ENCODE measurements around the gene SNAPC2. TPM values are rescaled to one million over a fixed set of nuclear protein-coding genes. Genes with fewer than 3 reads are reported as not detected.

SNAPC2 gene
- polyA plus RNA-seq: 19.0 TPM

- H3K4me1 Mint-ChIP-seq: peaks cover 14 to 24% (median 15%) of the 10 kb centered on the region in 3 donors
- H3K27me3 Mint-ChIP-seq: peaks cover 25% of the 10 kb centered on the region
- peak within 1 kb of the TSS; percentile 82 to 96 (median 94) for H3K4me3 Mint-ChIP-seq
- peak within 1 kb of the TSS; percentile 90 to 94 (median 94) for H3K27ac Mint-ChIP-seq
- H3K36me3 Mint-ChIP-seq: peaks cover 2% of the 10 kb centered on the region
- peaks cover 0 to 2% (median 0%) of the 10 kb centered on the region in 3 donors for H3K9me3 Mint-ChIP-seq
These were observed at the start of gene SNAPC2 for GRCh38 chr19:7919610-7920518. SNAPC2 (plus strand) TSS chr19:7920338; CDS start chr19:7920367, 29 bp downstream.

GRCh38 chr19:7870571-7871436 lies 49.3 kb upstream of the SNAPC2 start:
- H3K4me1 Mint-ChIP-seq: peaks cover 8 to 17% (median 10%) of the 10 kb centered on the region in 3 donors
- H3K27me3 Mint-ChIP-seq: peaks cover 22% of the 10 kb centered on the region
- H3K27ac Mint-ChIP-seq: peak overlapping the region in 1 of 3 donors; percentile 7
- peaks cover 0 to 4% (median 0%) of the 10 kb centered on the region in 3 donors for H3K9me3 Mint-ChIP-seq
- peak overlapping the region in 3 of 4 donors; percentile 34 to 85 (median 35) for H3K4me3 Mint-ChIP-seq
- H3K36me3 Mint-ChIP-seq: no peaks in the 10 kb centered on the region

- Mint-ChIP-seq H3K27me3 (peaks cover 22% of the 10 kb centered on the region), H3K27ac (peak overlapping the region in 2 of 3 donors; percentile 7 to 53), H3K9me3 (peaks cover 0 to 4% (median 0%) of the 10 kb centered on the region in 3 donors), H3K4me1 (peaks cover 8 to 17% (median 10%) of the 10 kb centered on the region in 3 donors), H3K36me3 (no peaks in the 10 kb centered on the region), H3K4me3 (peak overlapping the region; percentile 12 to 86 (median 56))
These were observed 48.5 kb upstream of the SNAPC2 start for GRCh38 chr19:7871437-7872305.

- Mint-ChIP-seq H3K36me3 (no peaks in the 10 kb centered on the region), H3K27me3 (peaks cover 20% of the 10 kb centered on the region), H3K27ac (peak overlapping the region in 2 of 3 donors; percentile 7 to 53), H3K4me1 (peaks cover 8 to 17% (median 10%) of the 10 kb centered on the region in 3 donors), H3K9me3 (peaks cover 0 to 4% (median 0%) of the 10 kb centered on the region in 3 donors), H3K4me3 (peak overlapping the region in 3 of 4 donors; percentile 34 to 86 (median 67))
These were observed 47.6 kb upstream of the SNAPC2 start for GRCh38 chr19:7872306-7873204.

- Mint-ChIP-seq H3K36me3 (no peaks in the 10 kb centered on the region), H3K4me3 (peak overlapping the region in 3 of 4 donors; percentile 48 to 75 (median 74)), H3K27me3 (peaks cover 18% of the 10 kb centered on the region), H3K9me3 (peaks cover 0 to 4% (median 0%) of the 10 kb centered on the region in 3 donors), H3K27ac (no peak overlapping the region), H3K4me1 (peaks cover 8 to 14% (median 10%) of the 10 kb centered on the region in 3 donors)
These were observed 46.6 kb upstream of the SNAPC2 start for GRCh38 chr19:7873304-7874075.

- H3K4me1 Mint-ChIP-seq: peaks cover 8 to 14% (median 10%) of the 10 kb centered on the region in 3 donors
- peaks cover 18% of the 10 kb centered on the region for H3K27me3 Mint-ChIP-seq
- H3K27ac Mint-ChIP-seq: no peak within 1 kb of the TSS
- no peaks in the 10 kb centered on the region for H3K36me3 Mint-ChIP-seq
- peak within 1 kb of the TSS in 3 of 4 donors; percentile 48 to 75 (median 75) for H3K4me3 Mint-ChIP-seq
- H3K9me3 Mint-ChIP-seq: peaks cover 0 to 4% (median 0%) of the 10 kb centered on the region in 3 donors
These were observed 45.9 kb upstream of the SNAPC2 start, which contains the start of gene PRR36 for GRCh38 chr19:7874076-7874896. PRR36 (minus strand) TSS chr19:7874390; CDS start chr19:7873689, 701 bp downstream.

- no peak overlapping the region for H3K27ac Mint-ChIP-seq
- H3K4me1 Mint-ChIP-seq: peaks cover 8 to 14% (median 10%) of the 10 kb centered on the region in 3 donors
These were observed 45.3 kb upstream of the SNAPC2 start for GRCh38 chr19:7874897-7875273.

GRCh38 chr19:7877249-7877836 lies 42.8 kb upstream of the SNAPC2 start:
- Mint-ChIP-seq H3K4me1 (peaks cover 0 to 5% (median 2%) of the 10 kb centered on the region in 3 donors), H3K9me3 (no peaks in the 10 kb centered on the region), H3K4me3 (no peak overlapping the region), H3K27ac (peak overlapping the region in 1 of 3 donors; percentile 46), H3K27me3 (peaks cover 10% of the 10 kb centered on the region), H3K36me3 (no peaks in the 10 kb centered on the region)

More at GRCh38 chr19:7874897-7875273, 45.3 kb upstream of the SNAPC2 start:
- no peaks in the 10 kb centered on the region for H3K36me3 Mint-ChIP-seq
- H3K27me3 Mint-ChIP-seq: peaks cover 18% of the 10 kb centered on the region
- H3K9me3 Mint-ChIP-seq: peaks cover 0 to 4% (median 0%) of the 10 kb centered on the region in 3 donors
- peak overlapping the region in 1 of 4 donors; percentile 75 for H3K4me3 Mint-ChIP-seq

GRCh38 chr19:7879111-7879807 lies 40.9 kb upstream of the SNAPC2 start:
- no peaks in the 10 kb centered on the region for H3K9me3 Mint-ChIP-seq
- H3K27ac Mint-ChIP-seq: no peak overlapping the region
- H3K27me3 Mint-ChIP-seq: peaks cover 2% of the 10 kb centered on the region
- H3K4me1 Mint-ChIP-seq: no peaks in the 10 kb centered on the region
- H3K4me3 Mint-ChIP-seq: no peak overlapping the region
- H3K36me3 Mint-ChIP-seq: no peaks in the 10 kb centered on the region

GRCh38 chr19:7879836-7880235 lies 40.3 kb upstream of the SNAPC2 start:
- Mint-ChIP-seq H3K9me3 (no peaks in the 10 kb centered on the region), H3K4me3 (no peak overlapping the region), H3K27ac (no peak overlapping the region), H3K4me1 (no peaks in the 10 kb centered on the region), H3K36me3 (no peaks in the 10 kb centered on the region), H3K27me3 (peaks cover 2% of the 10 kb centered on the region)

- Mint-ChIP-seq H3K27ac (no peak overlapping the region), H3K4me3 (no peak overlapping the region), H3K27me3 (no peaks in the 10 kb centered on the region), H3K36me3 (no peaks in the 10 kb centered on the region), H3K9me3 (no peaks in the 10 kb centered on the region), H3K4me1 (no peaks in the 10 kb centered on the region)
These were observed 38.2 kb upstream of the SNAPC2 start for GRCh38 chr19:7881910-7882309.
